ENCODE measurements around the gene HEPACAM.

HEPACAM gene

GRCh38 chr11:124874571-124875255, 61.1 kb downstream of the HEPACAM start:
- H3K4me1 ChIP-seq (ENCODE audit: control insufficient read depth, insufficient read depth, low read depth, low read length): peaks cover 14% of the 10 kb centered on the region
- H3K9me3 ChIP-seq (ENCODE audit: control insufficient read depth, low read length): no peaks in the 10 kb centered on the region
- H3K79me1 ChIP-seq (replicated peaks; ENCODE audit: low read length, poor library complexity, severe bottlenecking): peaks cover 9% of the 10 kb centered on the region
- H3K18ac ChIP-seq (ENCODE audit: low read depth in 1 of 2, low read length in 2 of 2): no peak overlapping the region
- no peak overlapping the region for H3K4me3 ChIP-seq (ENCODE audit: insufficient read depth in 1 of 2, low read depth in 1 of 2, low read length in 2 of 2)
- H2BK5ac ChIP-seq (ENCODE audit: low read depth, low read length, poor library complexity, severe bottlenecking): no peak overlapping the region
- no peak overlapping the region for H3K23ac ChIP-seq (ENCODE audit: low read length in 2 of 2)
- no peak overlapping the region for H3K27ac ChIP-seq (ENCODE audit: low read length, poor library complexity, severe bottlenecking)
- no peak overlapping the region for H3K4ac ChIP-seq (ENCODE audit: low read depth in 1 of 2, low read length in 2 of 2)
- no peak overlapping the region for H3K14ac ChIP-seq (ENCODE audit: low read length in 2 of 2)
- H2AFZ ChIP-seq (ENCODE audit: low read depth, low read length): no peak overlapping the region
- H3K9ac ChIP-seq (ENCODE audit: low read length): no peak overlapping the region
- no peak overlapping the region for H4K8ac ChIP-seq (ENCODE audit: low read length)
- peaks cover 54% of the 10 kb centered on the region in 2 experiments for H3K27me3 ChIP-seq (ENCODE audit: control insufficient read depth in 1 of 2, insufficient read depth in 1 of 2, low read length in 2 of 2)
- peaks cover 0 to 2% of the 10 kb centered on the region in 2 experiments for H3K36me3 ChIP-seq (ENCODE audit: control insufficient read depth in 1 of 2, insufficient read depth in 2 of 2, low read depth in 1 of 2, low read length in 2 of 2)
- no peak for DNase-seq
- no peak overlapping the region for H3K4me2 ChIP-seq (ENCODE audit: low read length, poor library complexity, severe bottlenecking)
- no peak overlapping the region for H4K91ac ChIP-seq (ENCODE audit: low read length)
- H2BK12ac ChIP-seq (ENCODE audit: low read length in 2 of 2): no peak overlapping the region
- 89% methylated on average over 7 of the region's 7 CpGs for WGBS
- H2BK15ac ChIP-seq (ENCODE audit: low read depth, poor library complexity, severe bottlenecking): no peak overlapping the region
- no peak overlapping the region for H2BK120ac ChIP-seq (ENCODE audit: low read depth, low read length)
- H2AK5ac ChIP-seq (ENCODE audit: low read length, severe bottlenecking): no peak overlapping the region

GRCh38 chr11:124873951-124874350, 61.9 kb downstream of the HEPACAM start:
- no peak overlapping the region for H2BK120ac ChIP-seq (ENCODE audit: low read depth, low read length)
- H3K36me3 ChIP-seq (ENCODE audit: control insufficient read depth in 1 of 2, insufficient read depth in 2 of 2, low read depth in 1 of 2, low read length in 2 of 2): no peaks in the 10 kb centered on the region
- H2AK5ac ChIP-seq (ENCODE audit: low read length, severe bottlenecking): no peak overlapping the region
- H4K8ac ChIP-seq (ENCODE audit: low read length): no peak overlapping the region
- no peak overlapping the region for H3K4me3 ChIP-seq (ENCODE audit: insufficient read depth in 1 of 2, low read depth in 1 of 2, low read length in 2 of 2)
- no peaks in the 10 kb centered on the region for H3K9me3 ChIP-seq (ENCODE audit: control insufficient read depth, low read length)
- no peak overlapping the region for H3K9ac ChIP-seq (ENCODE audit: low read length)
- H3K79me1 ChIP-seq (replicated peaks; ENCODE audit: low read length, poor library complexity, severe bottlenecking): peaks cover 9% of the 10 kb centered on the region
- H2BK12ac ChIP-seq (ENCODE audit: low read length in 2 of 2): no peak overlapping the region
- no peak overlapping the region for H3K14ac ChIP-seq (ENCODE audit: low read length in 2 of 2)
- no peak overlapping the region for H4K91ac ChIP-seq (ENCODE audit: low read length)
- no peak overlapping the region for H3K4ac ChIP-seq (ENCODE audit: low read depth in 1 of 2, low read length in 2 of 2)
- H3K27ac ChIP-seq (ENCODE audit: low read length, poor library complexity, severe bottlenecking): no peak overlapping the region
- H3K4me1 ChIP-seq (ENCODE audit: control insufficient read depth, insufficient read depth, low read depth, low read length): peaks cover 14% of the 10 kb centered on the region
- H3K23ac ChIP-seq (ENCODE audit: low read length in 2 of 2): no peak overlapping the region
- no peak for DNase-seq
- no peak overlapping the region for H3K18ac ChIP-seq (ENCODE audit: low read depth in 1 of 2, low read length in 2 of 2)
- H2BK15ac ChIP-seq (ENCODE audit: low read depth, poor library complexity, severe bottlenecking): no peak overlapping the region
- peaks cover 62% of the 10 kb centered on the region in 2 experiments for H3K27me3 ChIP-seq (ENCODE audit: control insufficient read depth in 1 of 2, insufficient read depth in 1 of 2, low read length in 2 of 2)
- no peak overlapping the region for H2AFZ ChIP-seq (ENCODE audit: low read depth, low read length)
- 82% methylated on average over 8 of the region's 8 CpGs for WGBS
- H2BK5ac ChIP-seq (ENCODE audit: low read depth, low read length, poor library complexity, severe bottlenecking): no peak overlapping the region
- H3K4me2 ChIP-seq (ENCODE audit: low read length, poor library complexity, severe bottlenecking): no peak overlapping the region

GRCh38 chr11:124872741-124873140, 63.1 kb downstream of the HEPACAM start:
- Histone ChIP-seq H3K4me3 (ENCODE audit: insufficient read depth in 1 of 2, low read depth in 1 of 2, low read length in 2 of 2) (no peak overlapping the region), H3K9ac (ENCODE audit: low read length) (no peak overlapping the region), H2BK120ac (ENCODE audit: low read depth, low read length) (no peak overlapping the region), H3K18ac (ENCODE audit: low read depth in 1 of 2, low read length in 2 of 2) (no peak overlapping the region), H3K4me2 (ENCODE audit: low read length, poor library complexity, severe bottlenecking) (no peak overlapping the region), H3K23ac (ENCODE audit: low read length in 2 of 2) (no peak overlapping the region), H3K36me3 (ENCODE audit: control insufficient read depth in 1 of 2, insufficient read depth in 2 of 2, low read depth in 1 of 2, low read length in 2 of 2) (no peaks in the 10 kb centered on the region), H3K4me1 (ENCODE audit: control insufficient read depth, insufficient read depth, low read depth, low read length) (peaks cover 16% of the 10 kb centered on the region), H3K79me1 (replicated peaks; ENCODE audit: low read length, poor library complexity, severe bottlenecking) (no peaks in the 10 kb centered on the region), H4K8ac (ENCODE audit: low read length) (no peak overlapping the region), H3K9me3 (ENCODE audit: control insufficient read depth, low read length) (no peaks in the 10 kb centered on the region), H3K4ac (ENCODE audit: low read depth in 1 of 2, low read length in 2 of 2) (no peak overlapping the region), H3K14ac (ENCODE audit: low read length in 2 of 2) (no peak overlapping the region), H3K27ac (ENCODE audit: low read length, poor library complexity, severe bottlenecking) (no peak overlapping the region), H2AFZ (ENCODE audit: low read depth, low read length) (no peak overlapping the region), H2AK5ac (ENCODE audit: low read length, severe bottlenecking) (no peak overlapping the region), H2BK12ac (ENCODE audit: low read length in 2 of 2) (no peak overlapping the region), H2BK15ac (ENCODE audit: low read depth, poor library complexity, severe bottlenecking) (no peak overlapping the region), H4K91ac (ENCODE audit: low read length) (no peak overlapping the region), H2BK5ac (ENCODE audit: low read depth, low read length, poor library complexity, severe bottlenecking) (no peak overlapping the region), H3K27me3 (ENCODE audit: control insufficient read depth in 1 of 2, insufficient read depth in 1 of 2, low read length in 2 of 2) (peaks cover 74% of the 10 kb centered on the region in 2 experiments)
- no peak for DNase-seq
- WGBS: 36% methylated on average over 9 of the region's 9 CpGs

GRCh38 chr11:124872280-124872679, 63.6 kb downstream of the HEPACAM start:
- Histone ChIP-seq H3K9me3 (ENCODE audit: control insufficient read depth, low read length) (no peaks in the 10 kb centered on the region), H2AFZ (ENCODE audit: low read depth, low read length) (no peak overlapping the region), H4K91ac (ENCODE audit: low read length) (no peak overlapping the region), H3K4me3 (ENCODE audit: insufficient read depth in 1 of 2, low read depth in 1 of 2, low read length in 2 of 2) (no peak overlapping the region), H3K79me1 (replicated peaks; ENCODE audit: low read length, poor library complexity, severe bottlenecking) (no peaks in the 10 kb centered on the region), H4K8ac (ENCODE audit: low read length) (no peak overlapping the region), H3K27ac (ENCODE audit: low read length, poor library complexity, severe bottlenecking) (no peak overlapping the region), H3K4ac (ENCODE audit: low read depth in 1 of 2, low read length in 2 of 2) (no peak overlapping the region), H2BK15ac (ENCODE audit: low read depth, poor library complexity, severe bottlenecking) (no peak overlapping the region), H3K9ac (ENCODE audit: low read length) (no peak overlapping the region), H2BK12ac (ENCODE audit: low read length in 2 of 2) (no peak overlapping the region), H3K4me2 (ENCODE audit: low read length, poor library complexity, severe bottlenecking) (no peak overlapping the region), H3K23ac (ENCODE audit: low read length in 2 of 2) (no peak overlapping the region), H3K4me1 (ENCODE audit: control insufficient read depth, insufficient read depth, low read depth, low read length) (peaks cover 14% of the 10 kb centered on the region), H3K27me3 (ENCODE audit: control insufficient read depth in 1 of 2, insufficient read depth in 1 of 2, low read length in 2 of 2) (peaks cover 78 to 79% of the 10 kb centered on the region in 2 experiments), H2BK120ac (ENCODE audit: low read depth, low read length) (no peak overlapping the region), H3K36me3 (ENCODE audit: control insufficient read depth in 1 of 2, insufficient read depth in 2 of 2, low read depth in 1 of 2, low read length in 2 of 2) (no peaks in the 10 kb centered on the region), H2AK5ac (ENCODE audit: low read length, severe bottlenecking) (no peak overlapping the region), H2BK5ac (ENCODE audit: low read depth, low read length, poor library complexity, severe bottlenecking) (no peak overlapping the region), H3K18ac (ENCODE audit: low read depth in 1 of 2, low read length in 2 of 2) (no peak overlapping the region), H3K14ac (ENCODE audit: low read length in 2 of 2) (no peak overlapping the region)
- DNase-seq: no peak
- 59% methylated on average over 8 of the region's 8 CpGs for WGBS
